CD4-positive, alpha-beta memory T cell (primary cell): ENCODE results near the gene IL1RAPL2. TPM values are rescaled to one million over a fixed set of nuclear protein-coding genes. Genes with fewer than 3 reads are reported as not detected.
"Not testable (repeated sequence)": the region's sequence is repeated elsewhere in the genome, so short reads cannot be mapped to it uniquely, and the experiment has no call there.

Experiments used
- CTCF ChIA-PET: fragments of 350-600 bp; sonication (Branson Sonifier 250); formaldehyde crosslinking; loops from one replicate; lab custom pipeline; 2021; ENCODE audit warnings: inconsistent platforms; ENCODE audit not compliant: partially characterized antibody; lab: Charles Lee
- POLR2A ChIA-PET: fragments of 350-600 bp; sonication (Branson Sonifier 250); formaldehyde crosslinking; loops from one replicate; lab custom pipeline; 2021; ENCODE audit not compliant: partially characterized antibody; lab: Charles Lee
- DNase-seq, 5 donors: peaks; one replicate each; pipeline versions ENCODE4 v3.0.0 to v3.0.0-alpha.2; 2020 to 2022; ENCODE audit warnings: mixed read lengths in 1 of 5
- H3K27ac ChIP-seq: one replicate; pipeline ENCODE4 v1.7.0; 2013; ENCODE audit warnings: low read depth, low read length
- H3K27me3 ChIP-seq: 2 replicates; pipeline ENCODE4 v1.7.0; 2013; ENCODE audit warnings: mild to moderate bottlenecking, low read length, moderate library complexity; ENCODE audit not compliant: insufficient read depth
- H3K36me3 ChIP-seq: 2 replicates; pipeline ENCODE4 v1.7.0; 2013; ENCODE audit warnings: mild to moderate bottlenecking, low read length, moderate library complexity; ENCODE audit not compliant: insufficient read depth
- H3K4me1 ChIP-seq: 2 replicates; pipeline ENCODE4 v1.7.0; 2013; ENCODE audit warnings: mild to moderate bottlenecking, low read length, moderate library complexity; ENCODE audit not compliant: insufficient read depth
- H3K4me3 ChIP-seq, 2 donors: one replicate each; pipeline ENCODE4 v1.7.0; 2013; ENCODE audit warnings: low read length in 2 of 2, mild to moderate bottlenecking in 1 of 2
- H3K9me3 ChIP-seq, 2 donors: one replicate each; pipeline ENCODE4 v1.7.0; 2013; ENCODE audit warnings: low read length in 2 of 2, control low read depth in 1 of 2; ENCODE audit not compliant: control insufficient read depth in 1 of 2
- H3K27ac Mint-ChIP-seq, 7 donors: one replicate each; pipeline ENCODE4 v1.8.0; 2020 to 2021; ENCODE audit warnings: mixed read lengths in 7 of 7, mild to moderate bottlenecking in 6 of 7, inconsistent platforms in 3 of 7, moderate library complexity in 3 of 7
- H3K27me3 Mint-ChIP-seq, 2 donors: one replicate each; pipeline ENCODE4 v1.8.0; 2020 to 2021; ENCODE audit warnings: mixed read lengths in 2 of 2
- H3K36me3 Mint-ChIP-seq, 2 donors: one replicate each; pipeline ENCODE4 v1.8.0; 2020 to 2021; ENCODE audit warnings: mixed read lengths in 2 of 2, inconsistent platforms in 1 of 2, mild to moderate bottlenecking in 1 of 2
- H3K4me1 Mint-ChIP-seq, 4 donors: one replicate each; pipeline ENCODE4 v1.8.0; 2020 to 2021; ENCODE audit warnings: mixed read lengths in 4 of 4, mild to moderate bottlenecking in 1 of 4
- H3K4me3 Mint-ChIP-seq, 8 donors: one replicate each; pipeline ENCODE4 v1.8.0; 2020 to 2021; ENCODE audit warnings: mixed read lengths in 8 of 8, mild to moderate bottlenecking in 7 of 8, moderate library complexity in 6 of 8, inconsistent platforms in 3 of 8
- H3K9me3 Mint-ChIP-seq, 8 donors: one replicate each; pipeline ENCODE4 v1.8.0; 2020 to 2021; ENCODE audit warnings: mixed read lengths in 8 of 8, mild to moderate bottlenecking in 5 of 8, inconsistent platforms in 3 of 8, moderate library complexity in 1 of 8
- intact Hi-C: fragments of 100-400 bp; cut with micrococcal nuclease; formaldehyde crosslinking; loops from one replicate; pipeline ENCODE4 v1.15.1; 2023
- polyA plus RNA-seq, 2 donors: library from polyadenylated mRNA; unstranded; fragments of 300-500 nt; fragmentation: Illumina TruSeq; gene quantifications; one replicate each; pipeline ENCODE4 v1.2.3, GENCODE V29; 2021
- total RNA-seq, 2 experiments: library from RNA; stranded (reverse); gene quantifications; one replicate each; pipeline ENCODE4 v1.2.3, GENCODE V29; 2021

The IL1RAPL2 gene
- total and polyA plus RNA-seq, 4 experiments from 2014 or later, result not detected

- Mint-ChIP-seq H3K36me3 (no peaks in the 10 kb centered on the region), H3K4me3 (no peak overlapping the region), H3K9me3 (peaks cover 0 to 2% (median 0%) of the 10 kb centered on the region in 8 donors), H3K4me1 (no peaks in the 10 kb centered on the region), H3K27ac (no peak overlapping the region), H3K27me3 (no peaks in the 10 kb centered on the region)
- POLR2A ChIA-PET, result no interaction called here
- DNase-seq, result no peak
- H3K36me3 ChIP-seq, result no peaks in the 10 kb centered on the region
- intact Hi-C loops, result no loop called here
- no peak overlapping the region for H3K27ac ChIP-seq
- CTCF ChIA-PET, result no interaction called here
- no peaks in the 10 kb centered on the region for H3K9me3 ChIP-seq
- H3K4me1 ChIP-seq, result no peaks in the 10 kb centered on the region
- no peak overlapping the region for H3K4me3 ChIP-seq
- H3K27me3 ChIP-seq, result no peaks in the 10 kb centered on the region
These were observed 288.2 kb downstream of the IL1RAPL2 start for GRCh38 chrX:104854188-104854587.

GRCh38 chrX:104854790-104855340 lies 288.9 kb downstream of the IL1RAPL2 start:
- no peak for DNase-seq
- H3K27ac Mint-ChIP-seq, result no peak overlapping the region
- no peaks in the 10 kb centered on the region for H3K27me3 Mint-ChIP-seq
- intact Hi-C loops, result no loop called here
- Histone ChIP-seq H3K27me3 (no peaks in the 10 kb centered on the region), H3K36me3 (no peaks in the 10 kb centered on the region), H3K27ac (no peak overlapping the region), H3K4me1 (no peaks in the 10 kb centered on the region), H3K9me3 (no peaks in the 10 kb centered on the region), H3K4me3 (no peak overlapping the region)
- POLR2A ChIA-PET, result no interaction called here
- H3K4me3 Mint-ChIP-seq, result no peak overlapping the region
- CTCF ChIA-PET, result no interaction called here
- H3K4me1 Mint-ChIP-seq, result no peaks in the 10 kb centered on the region
- no peaks in the 10 kb centered on the region for H3K36me3 Mint-ChIP-seq
- H3K9me3 Mint-ChIP-seq, result peaks cover 0 to 2% (median 0%) of the 10 kb centered on the region in 8 donors

GRCh38 chrX:104863466-104863865 lies 297.5 kb downstream of the IL1RAPL2 start:
- peaks cover 0 to 3% (median 0%) of the 10 kb centered on the region in 8 donors for H3K9me3 Mint-ChIP-seq
- no peak for DNase-seq
- H3K36me3 ChIP-seq, result no peaks in the 10 kb centered on the region
- H3K4me1 ChIP-seq, result no peaks in the 10 kb centered on the region
- H3K27ac ChIP-seq, result no peak overlapping the region
- POLR2A ChIA-PET, result no interaction called here
- intact Hi-C loops, result no loop called here
- H3K27me3 Mint-ChIP-seq, result no peaks in the 10 kb centered on the region
- CTCF ChIA-PET, result no interaction called here
- no peak overlapping the region for H3K4me3 ChIP-seq
- H3K4me3 Mint-ChIP-seq, result no peak overlapping the region
- no peak overlapping the region for H3K27ac Mint-ChIP-seq
- H3K9me3 ChIP-seq, result no peaks in the 10 kb centered on the region
- no peaks in the 10 kb centered on the region for H3K36me3 Mint-ChIP-seq
- no peaks in the 10 kb centered on the region for H3K4me1 Mint-ChIP-seq
- H3K27me3 ChIP-seq, result no peaks in the 10 kb centered on the region

GRCh38 chrX:104864296-104864695 lies 298.3 kb downstream of the IL1RAPL2 start:
- DNase-seq, result no peak
- peaks cover 0 to 3% (median 0%) of the 10 kb centered on the region in 8 donors for H3K9me3 Mint-ChIP-seq
- H3K4me3 Mint-ChIP-seq, result no peak overlapping the region
- intact Hi-C loops, result no loop called here
- ChIA-PET CTCF (no interaction called here), POLR2A (no interaction called here)
- Histone ChIP-seq H3K27me3 (no peaks in the 10 kb centered on the region), H3K4me1 (no peaks in the 10 kb centered on the region), H3K4me3 (no peak overlapping the region), H3K36me3 (no peaks in the 10 kb centered on the region), H3K27ac (no peak overlapping the region), H3K9me3 (no peaks in the 10 kb centered on the region)
- H3K27me3 Mint-ChIP-seq, result no peaks in the 10 kb centered on the region
- H3K4me1 Mint-ChIP-seq, result no peaks in the 10 kb centered on the region
- H3K36me3 Mint-ChIP-seq, result no peaks in the 10 kb centered on the region
- H3K27ac Mint-ChIP-seq, result no peak overlapping the region

- Histone ChIP-seq H3K4me1 (no peaks in the 10 kb centered on the region), H3K36me3 (no peaks in the 10 kb centered on the region), H3K27me3 (no peaks in the 10 kb centered on the region), H3K27ac (no peak overlapping the region), H3K4me3 (no peak overlapping the region), H3K9me3 (no peaks in the 10 kb centered on the region)
- DNase-seq, result no peak
- Mint-ChIP-seq H3K27me3 (no peaks in the 10 kb centered on the region), H3K4me3 (no peak overlapping the region), H3K9me3 (no peaks in the 10 kb centered on the region), H3K27ac (no peak overlapping the region), H3K4me1 (no peaks in the 10 kb centered on the region), H3K36me3 (no peaks in the 10 kb centered on the region)
- ChIA-PET CTCF (no interaction called here), POLR2A (no interaction called here)
- intact Hi-C loops, result no loop called here
These were observed 311.5 kb downstream of the IL1RAPL2 start for GRCh38 chrX:104877504-104877903.

- H3K4me1 ChIP-seq, result no peaks in the 10 kb centered on the region
- no peaks in the 10 kb centered on the region for H3K36me3 ChIP-seq
- H3K9me3 Mint-ChIP-seq, result no peaks in the 10 kb centered on the region
- H3K36me3 Mint-ChIP-seq, result no peaks in the 10 kb centered on the region
- H3K4me1 Mint-ChIP-seq, result no peaks in the 10 kb centered on the region
- H3K27ac ChIP-seq, result no peak overlapping the region
- DNase-seq, result no peak
- H3K27ac Mint-ChIP-seq, result no peak overlapping the region
- H3K27me3 Mint-ChIP-seq, result no peaks in the 10 kb centered on the region
- H3K9me3 ChIP-seq, result no peaks in the 10 kb centered on the region
- H3K4me3 Mint-ChIP-seq, result no peak overlapping the region
- intact Hi-C loops, result no loop called here
- ChIA-PET POLR2A (no interaction called here), CTCF (interaction anchor here (1.1 kb wide), 1 partner anchor 12 kb away, joined by 4 read pairs; no protein-coding TSS in a partner anchor)
- H3K27me3 ChIP-seq, result no peaks in the 10 kb centered on the region
- H3K4me3 ChIP-seq, result no peak overlapping the region
These were observed 336.1 kb downstream of the IL1RAPL2 start for GRCh38 chrX:104902070-104902469.

GRCh38 chrX:104909694-104910093 lies 343.7 kb downstream of the IL1RAPL2 start:
- H3K9me3 Mint-ChIP-seq, H3K27ac ChIP-seq, H3K9me3 ChIP-seq, intact Hi-C loops, H3K27me3 ChIP-seq, H3K36me3 Mint-ChIP-seq, POLR2A ChIA-PET, H3K36me3 ChIP-seq, H3K4me3 ChIP-seq, H3K4me1 ChIP-seq, H3K27me3 Mint-ChIP-seq, CTCF ChIA-PET, H3K4me1 Mint-ChIP-seq: not testable (repeated sequence)
- Mint-ChIP-seq H3K4me3 (peak overlapping the region; percentile 25 to 80 (median 72)), H3K27ac (peak overlapping the region in 5 of 7 donors; percentile 18 to 81 (median 61))
- DNase-seq, result peak in 4 of 5 donors; percentile 4 to 20 (median 8)
